NAMALWA (cell line): Measurements from ENCODE around the gene POLN.

Source experiments
- DNase-seq: peaks from one replicate; pipeline ENCODE4 v3.0.0-alpha.2; 2015; ENCODE audit warnings: low spot score

POLN gene

DNA sequence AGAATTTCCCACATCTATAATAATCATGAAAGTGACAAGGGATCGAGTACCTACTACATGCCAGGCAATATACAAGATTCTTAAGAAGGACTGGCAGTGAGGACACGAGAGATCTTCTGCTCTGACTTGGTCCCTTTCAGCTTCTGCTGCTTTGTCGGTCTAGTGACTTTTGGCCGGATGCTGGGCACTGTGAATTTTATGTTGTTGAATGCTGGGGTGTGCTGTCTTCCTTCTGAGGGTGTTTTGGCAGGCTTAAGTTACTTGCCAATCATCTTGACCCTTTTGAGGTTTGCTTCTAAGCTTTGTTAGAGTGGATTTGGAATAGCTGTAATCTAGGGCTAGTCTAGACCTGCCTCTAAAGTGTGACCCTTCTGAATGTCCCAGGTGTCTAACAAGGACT lies 159.3 kb downstream of the POLN start:
- no peak for DNase-seq

DNA sequence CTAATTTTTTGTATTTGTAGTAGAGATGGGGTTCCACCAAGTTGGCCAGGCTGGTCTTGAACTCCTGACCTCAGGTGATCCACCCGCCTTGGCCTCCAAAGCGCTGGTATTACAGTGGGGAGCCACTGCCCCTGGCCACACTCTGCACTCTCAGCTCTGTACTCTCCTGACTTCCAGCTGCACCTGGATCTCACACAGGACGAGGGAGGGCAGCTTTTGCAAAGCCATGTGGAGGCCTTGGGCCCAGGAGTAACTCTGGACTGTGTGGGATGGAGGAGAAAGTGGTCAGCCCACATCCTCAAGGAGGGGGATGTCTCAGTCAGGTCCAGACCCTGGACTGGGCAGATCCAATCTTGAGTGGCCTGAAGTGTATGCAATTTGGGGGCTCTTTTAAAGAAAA lies 159.8 kb downstream of the POLN start:
- DNase-seq, result no peak

DNA sequence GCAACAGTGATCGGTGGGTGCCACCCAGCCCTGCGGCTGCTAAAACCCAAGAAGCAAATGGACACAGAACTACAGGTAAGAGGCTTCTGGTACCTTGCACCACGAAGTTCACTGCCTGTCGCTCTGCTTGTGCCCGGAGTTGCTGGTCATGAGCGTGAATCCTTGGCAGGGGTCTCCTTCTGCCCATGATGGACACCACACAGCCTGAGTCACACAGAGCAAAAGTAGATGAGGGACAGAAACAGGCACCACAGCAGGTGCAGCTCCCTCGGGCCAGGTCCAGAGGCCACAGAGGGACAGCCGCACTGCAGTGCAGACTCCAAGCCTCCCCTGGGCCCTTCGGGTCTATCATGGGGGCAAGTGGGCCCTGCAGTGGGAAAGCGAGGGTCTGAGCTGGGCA lies 160.4 kb downstream of the POLN start:
- DNase-seq, result no peak

DNA sequence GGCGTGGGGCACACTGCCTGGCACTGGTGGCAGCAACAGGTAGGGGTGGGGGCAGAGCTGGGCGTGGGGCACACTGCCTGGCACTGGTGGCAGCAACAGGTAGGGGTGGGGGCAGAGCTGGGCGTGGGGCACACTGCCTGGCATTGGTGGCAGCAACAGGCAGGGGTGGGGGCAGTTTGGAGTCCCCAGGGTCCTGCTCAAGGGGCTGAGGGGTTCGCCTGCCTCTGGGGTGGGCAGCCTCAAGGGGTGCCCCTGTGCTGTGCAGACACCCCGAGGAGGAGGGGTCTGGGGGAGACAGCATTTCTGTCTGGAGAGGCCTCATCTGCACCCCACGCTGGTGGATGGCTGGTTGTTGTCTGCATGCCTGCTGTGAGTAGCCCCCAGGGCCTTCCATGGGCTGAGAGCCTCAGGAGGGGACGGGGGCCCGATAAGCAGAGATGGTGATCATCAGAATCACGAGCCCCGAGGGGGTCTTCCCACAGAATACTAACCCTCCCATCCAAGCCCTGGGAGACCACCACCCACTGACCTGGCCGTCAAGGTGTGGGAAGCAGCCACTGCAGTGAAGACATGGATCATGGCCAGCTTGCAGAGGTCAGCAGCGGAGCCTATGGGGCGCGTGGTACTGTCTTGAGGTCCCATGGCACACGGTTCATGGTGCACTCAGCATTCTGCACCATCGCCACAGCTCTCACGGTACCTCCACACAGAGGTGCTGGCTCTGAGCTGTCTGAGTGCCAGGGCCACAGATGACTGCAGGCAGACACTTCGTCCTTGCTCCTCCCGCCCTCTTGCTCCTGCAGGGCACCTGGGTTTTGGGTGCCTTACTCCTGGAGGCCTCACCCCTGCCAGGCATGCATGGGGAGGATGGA lies 161.3 kb downstream of the POLN start:
- DNase-seq, result no peak

DNA sequence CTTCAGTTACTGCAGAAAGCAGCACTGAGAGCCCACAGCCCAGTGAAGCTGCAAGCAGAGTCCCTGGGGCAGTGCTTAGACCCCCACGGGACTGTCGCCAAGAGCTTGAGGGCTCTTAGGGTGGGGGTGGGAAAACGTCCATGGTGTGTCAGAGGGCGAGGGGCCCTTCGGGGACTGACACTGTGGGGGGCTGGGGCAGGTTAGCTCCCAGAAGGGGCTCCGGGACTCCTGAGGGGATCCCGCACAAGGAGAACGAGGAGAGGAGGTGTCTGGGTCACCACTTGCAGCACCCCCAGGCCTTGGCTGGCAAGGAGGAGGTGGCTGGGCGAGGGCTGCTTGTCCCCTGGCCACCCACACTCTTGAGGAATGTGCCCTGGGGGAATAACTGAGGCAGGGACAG lies 162.0 kb downstream of the POLN start:
- DNase-seq, result no peak

DNA sequence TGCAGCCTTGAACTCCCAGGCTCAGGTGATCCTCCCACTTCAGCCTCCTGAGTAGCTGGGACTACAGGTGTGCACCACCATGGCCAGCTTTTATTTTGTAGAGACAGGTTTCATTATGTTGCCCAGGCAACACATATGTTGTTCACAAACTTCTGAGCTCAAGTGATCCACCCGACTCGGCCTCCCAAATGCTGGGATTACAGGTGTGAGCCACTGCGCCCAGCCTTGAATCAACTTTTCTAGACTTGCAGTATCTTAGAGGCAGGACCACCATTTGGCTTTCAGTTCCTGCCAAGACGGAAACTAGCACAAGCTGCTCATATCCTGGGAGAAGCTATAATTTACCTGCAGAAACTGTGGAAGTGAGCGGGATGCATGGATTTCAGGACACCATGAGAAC lies 162.9 kb downstream of the POLN start:
- DNase-seq, result no peak

DNA sequence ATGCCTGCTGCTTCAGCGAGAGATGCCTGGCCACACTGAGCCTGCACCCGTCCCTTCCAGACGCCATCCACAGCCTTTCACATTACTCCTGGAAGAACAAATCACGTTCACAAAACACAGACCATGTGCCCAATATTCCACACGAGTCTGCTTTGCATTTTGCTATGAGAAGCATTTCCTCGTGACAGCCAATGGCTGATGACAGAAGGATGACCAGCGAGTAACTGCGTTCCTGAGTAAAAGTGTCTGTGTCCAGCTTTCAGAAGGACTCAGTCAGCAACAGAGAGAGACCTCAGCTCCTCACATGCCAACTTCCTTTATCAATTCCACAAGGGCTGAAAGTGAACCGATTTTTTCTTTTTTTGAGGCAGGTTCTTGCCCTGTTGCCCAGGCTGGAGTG lies 163.3 kb downstream of the POLN start:
- no peak for DNase-seq

DNA sequence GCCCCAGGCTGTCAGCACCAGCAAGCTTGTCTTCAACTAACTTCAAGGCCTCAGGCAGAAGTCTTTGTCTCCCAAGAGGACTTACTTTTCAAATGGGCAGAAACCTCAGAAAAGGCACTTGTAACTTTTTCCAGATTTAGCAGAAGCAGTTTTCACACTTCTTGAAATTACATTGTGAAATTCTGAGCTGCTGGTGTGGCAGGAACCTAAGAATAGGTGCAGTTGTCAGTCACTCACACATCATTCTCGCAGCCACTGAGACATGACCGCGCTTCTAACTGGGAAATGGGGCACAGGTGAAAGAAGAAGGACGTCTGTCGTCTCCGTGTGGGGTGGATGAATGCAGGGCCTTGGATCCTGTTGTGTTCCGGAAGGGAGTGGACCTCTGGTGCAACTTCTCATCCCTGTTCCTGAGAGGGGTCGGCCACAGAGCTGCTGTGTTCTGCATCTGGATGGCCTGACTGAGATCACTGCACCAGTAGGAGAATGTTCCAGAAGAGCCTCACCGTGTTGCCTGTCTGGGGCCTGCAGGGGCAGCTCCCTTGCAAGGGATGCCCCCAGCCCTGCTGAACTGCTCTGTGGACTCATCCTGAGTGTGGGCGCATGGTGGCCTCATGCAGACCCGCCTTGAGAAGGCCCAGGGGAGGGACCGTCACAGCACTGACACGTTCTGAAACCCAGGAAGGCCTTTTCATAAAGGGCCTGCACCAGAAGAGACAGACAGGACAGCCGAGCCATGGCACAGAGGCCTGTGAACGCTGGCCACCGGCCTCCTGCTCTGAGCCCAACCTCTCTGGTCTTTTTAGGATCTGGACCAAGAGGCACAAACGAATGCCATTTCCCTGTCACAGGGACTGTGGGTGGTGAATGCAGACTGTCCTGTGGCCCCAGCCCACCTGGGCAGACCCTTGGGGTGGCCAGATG lies 164.1 kb downstream of the POLN start:
- DNase-seq, result no peak

DNA sequence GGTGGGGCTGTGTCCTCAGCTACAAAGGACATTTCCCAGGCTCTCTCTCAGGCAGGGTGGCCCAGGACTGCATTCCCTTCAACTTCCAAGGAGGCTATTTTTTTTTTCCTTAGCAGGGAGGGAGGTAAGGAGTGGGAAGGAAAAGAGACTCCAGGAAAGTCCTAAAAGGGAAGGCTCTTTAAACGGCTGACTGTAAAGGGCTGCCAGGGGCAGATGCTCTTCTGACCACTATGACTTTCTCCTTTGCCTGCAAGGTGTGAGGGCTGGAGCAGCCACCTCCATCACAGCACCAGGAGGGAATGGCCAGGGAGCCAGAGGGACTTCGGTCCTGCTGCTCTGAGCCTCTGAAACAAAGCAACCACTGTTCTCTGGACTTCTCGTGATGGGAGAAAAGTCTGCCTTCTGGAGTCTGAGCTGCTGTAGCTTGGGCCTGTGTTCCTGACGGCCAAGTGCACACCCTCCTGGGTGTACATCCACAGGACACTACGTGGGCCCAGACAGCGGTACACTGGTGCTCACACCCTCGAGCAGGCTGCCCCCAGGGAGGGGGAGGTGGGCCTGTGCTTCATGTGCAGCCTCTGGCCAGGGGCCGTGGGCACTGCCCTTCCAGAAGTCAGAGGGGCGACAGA lies 164.9 kb downstream of the POLN start:
- DNase-seq, result no peak

DNA sequence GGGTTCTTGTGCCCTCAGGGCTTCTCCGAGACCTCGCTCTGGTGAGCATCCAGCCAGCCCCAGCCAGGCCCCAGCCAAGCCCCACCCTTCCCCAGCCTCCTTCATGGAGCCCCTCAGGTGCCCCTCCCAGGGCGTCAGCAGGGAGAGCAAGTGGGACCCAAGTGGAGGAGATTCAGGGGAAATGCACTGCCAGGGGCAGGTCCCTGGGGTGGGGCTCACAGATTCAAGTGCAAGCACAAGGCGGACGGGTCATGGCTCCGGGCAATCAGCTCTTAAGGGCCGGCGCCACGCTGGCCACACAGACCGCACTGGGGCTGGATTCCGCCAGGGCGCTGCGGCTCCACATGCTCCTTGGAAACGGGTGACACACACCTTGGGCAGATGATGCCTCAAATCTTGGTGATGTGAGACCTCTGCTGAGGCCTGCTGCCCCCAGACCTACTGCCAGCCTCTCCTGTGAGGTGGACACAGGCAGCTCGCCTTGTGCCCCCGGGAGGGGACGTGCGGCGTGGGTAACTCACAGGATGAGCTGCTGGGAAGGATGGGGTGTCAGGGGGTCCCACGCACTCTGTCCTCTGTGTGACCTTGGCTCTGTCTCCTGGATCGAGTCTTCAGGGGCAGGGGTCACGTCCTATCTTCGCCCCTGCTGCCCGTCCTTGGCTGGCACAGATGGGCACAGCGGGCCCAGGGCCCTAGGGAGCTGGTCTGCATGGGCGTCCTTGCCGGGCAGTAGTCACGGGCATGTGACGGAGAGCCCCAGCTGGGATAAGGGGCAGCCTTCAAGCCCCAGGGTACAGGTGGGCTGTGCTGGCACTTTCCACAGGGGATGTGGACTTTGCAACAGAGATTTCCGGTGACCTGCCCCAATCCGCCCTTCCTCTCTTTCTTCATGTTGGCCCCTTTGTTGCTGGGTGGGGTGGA lies 165.7 kb downstream of the POLN start:
- no peak for DNase-seq

DNA sequence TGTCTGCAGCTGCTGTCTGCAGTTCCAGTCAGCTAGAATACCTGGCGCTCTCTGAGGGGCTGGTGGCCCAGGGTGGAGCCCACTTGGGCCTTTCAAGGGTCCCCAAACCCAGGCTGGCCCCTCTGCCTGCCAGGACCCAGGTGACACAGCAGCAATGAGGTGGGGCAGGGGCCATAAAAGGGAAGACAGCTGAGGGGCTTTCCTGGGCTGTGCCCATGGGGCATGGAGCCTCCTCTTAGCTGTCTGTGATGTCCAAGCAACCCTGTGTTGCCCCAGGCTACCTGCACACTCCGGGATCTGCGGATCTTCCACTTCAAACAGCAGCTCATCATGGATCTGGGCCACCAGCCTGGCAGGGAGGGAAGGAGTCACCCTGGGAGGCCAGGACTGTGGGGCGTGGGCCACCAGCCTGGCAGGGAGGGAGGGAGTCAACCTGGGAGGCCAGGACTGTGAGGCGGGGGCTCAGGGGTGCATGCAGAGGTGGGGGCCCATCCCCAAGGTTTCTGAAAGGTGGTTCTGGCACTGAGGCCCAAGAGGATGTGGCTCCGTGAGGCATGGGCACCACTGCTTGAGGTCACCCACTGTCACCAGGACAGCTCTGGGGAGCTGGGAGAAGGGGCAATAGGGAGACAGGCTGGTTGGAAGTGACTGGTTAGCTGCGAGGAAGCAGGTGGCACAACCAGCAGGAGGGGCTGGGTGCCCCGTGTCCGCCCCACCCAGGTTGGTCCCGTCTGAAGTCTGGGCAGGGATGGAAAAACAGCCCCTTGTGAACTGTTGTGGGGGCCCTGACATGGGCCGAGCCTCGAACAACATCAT lies 166.5 kb downstream of the POLN start:
- DNase-seq, result no peak

DNA sequence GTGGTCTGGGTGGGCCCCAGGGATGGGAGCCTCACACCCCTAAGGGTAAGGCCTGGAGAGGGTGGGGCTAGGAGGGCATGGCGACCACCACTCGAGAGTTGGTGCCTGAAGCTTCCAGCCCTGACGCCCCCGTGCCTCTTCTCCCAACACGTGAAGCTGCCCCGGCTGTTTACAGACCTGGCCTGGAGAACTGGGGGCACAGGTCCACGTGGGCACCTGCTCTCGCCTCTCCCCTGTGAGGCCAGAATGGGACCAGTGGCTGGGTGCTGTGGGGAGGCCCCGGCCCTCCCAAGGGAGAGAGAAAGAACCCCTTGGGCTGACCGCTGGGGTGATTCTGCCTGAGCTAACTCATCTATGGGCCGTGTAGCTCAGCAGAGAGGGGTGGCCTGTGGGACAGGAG lies 167.3 kb downstream of the POLN start:
- DNase-seq, result no peak

DNA sequence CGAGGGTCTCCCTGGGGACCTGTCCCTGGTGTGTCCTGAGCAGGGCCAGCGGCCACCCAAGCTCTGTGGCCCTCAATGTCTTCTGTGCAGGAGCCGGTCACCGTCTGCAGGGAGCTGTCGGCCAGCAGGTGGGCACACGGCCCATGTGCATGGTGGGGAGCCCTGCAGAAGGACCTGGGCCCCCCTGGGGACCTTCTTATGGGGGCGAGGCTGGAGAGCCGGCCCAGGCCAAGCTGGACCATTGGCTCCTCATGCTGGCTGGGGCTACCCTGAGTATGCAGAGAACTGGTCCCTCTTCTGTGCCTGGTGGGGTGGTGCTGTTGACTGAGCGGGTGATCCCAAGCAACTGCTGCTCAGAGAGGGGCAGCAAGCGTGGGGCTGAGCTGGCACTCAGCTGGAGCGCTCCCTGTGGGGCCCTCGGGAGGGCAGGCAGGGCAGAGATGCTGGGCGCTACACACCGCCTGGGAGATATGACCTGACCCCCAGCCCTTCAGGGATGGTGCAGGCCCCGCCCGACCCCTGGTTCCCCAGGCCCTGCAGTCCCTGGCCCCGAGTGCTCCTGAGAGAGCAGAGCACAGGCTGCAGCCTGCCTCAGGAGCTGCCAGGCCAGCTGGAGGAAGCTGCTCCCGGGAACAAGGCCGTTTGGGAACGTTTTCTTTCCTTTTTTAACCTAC lies 168.0 kb downstream of the POLN start:
- DNase-seq, result no peak

DNA sequence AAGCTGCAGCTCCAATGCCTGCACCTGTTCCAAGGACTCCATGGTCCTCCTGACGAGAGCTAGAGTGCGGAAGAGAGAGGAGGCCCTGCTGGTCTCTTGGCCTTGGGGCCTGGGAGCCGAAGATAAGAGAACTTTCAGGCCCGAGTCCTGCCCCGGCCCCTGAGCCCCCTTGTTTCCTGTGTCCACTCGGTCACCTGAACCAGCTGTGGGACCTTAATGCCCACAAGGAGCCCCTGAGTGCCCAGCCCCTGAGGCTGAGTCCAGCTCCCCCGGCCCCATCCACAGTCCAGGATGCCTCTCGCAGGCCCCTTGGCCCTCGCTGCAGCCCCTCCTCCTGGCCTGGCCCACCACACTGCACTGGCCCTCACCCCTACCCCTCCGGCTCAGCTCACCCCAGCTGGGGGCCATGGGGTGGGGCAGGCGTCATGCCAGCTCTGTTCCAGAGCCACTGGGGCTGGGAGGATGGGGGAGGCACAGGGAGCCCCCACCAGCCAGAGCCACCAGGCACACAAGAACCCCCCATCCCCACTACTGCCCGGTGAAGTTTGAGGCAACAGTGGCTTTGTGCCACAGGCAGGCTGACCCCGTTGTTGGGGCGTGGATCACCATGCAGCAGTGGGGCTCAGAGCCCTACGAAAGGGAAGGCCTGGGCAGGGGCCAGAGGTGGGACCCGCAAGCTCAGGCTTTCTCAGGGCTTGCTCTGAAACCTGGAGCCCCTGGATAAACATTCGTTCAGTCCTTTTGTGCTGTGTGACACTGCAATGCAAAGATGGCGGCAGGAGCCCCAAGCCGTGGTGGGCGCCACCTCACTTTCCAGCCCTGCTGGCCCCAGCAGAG lies 168.7 kb downstream of the POLN start:
- DNase-seq, result no peak

DNA sequence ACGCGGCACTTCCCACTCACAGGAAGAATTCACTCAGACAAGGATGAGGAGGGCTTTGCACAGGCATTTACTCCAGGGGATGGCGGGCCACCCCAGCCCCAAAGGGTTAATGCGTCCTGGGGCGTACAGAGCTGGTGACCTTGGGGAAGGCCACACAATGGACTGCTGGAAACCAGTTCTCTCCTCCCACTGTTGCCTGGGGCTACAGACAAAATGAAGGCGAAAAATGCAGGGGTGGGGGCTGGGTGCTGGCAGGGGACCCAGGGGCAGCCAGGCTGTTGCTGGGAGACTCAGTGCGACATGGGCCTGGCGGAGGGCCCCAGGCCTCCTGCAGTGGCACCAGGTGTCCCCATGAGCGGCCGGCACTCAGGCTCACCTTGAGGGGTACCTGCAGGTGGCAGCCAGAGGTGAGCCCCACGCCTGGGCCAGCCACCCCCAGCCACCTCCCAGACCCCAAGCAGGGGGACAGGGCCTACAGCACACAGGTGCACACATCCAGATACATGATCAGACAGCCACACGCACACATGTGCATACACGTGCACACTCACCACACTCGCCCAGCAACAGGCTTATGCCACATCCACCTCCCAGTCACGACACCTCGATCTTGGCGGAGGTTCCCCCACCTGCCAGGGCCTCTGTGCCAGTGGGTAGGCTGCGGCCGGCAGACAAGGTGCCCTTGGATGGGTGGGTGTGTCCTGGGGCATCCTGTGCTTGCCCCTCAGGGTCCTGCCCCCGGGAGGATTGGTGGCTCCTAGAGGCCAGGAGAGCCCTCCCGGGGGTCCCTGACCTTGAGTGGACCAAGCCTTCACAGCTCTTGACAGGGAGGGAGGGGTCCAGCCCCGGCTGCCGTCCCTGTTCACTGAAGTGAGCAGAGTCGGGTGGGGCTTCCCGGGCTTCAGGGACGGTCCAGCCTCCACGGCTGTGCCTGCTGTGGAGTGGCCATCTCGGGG lies 169.7 kb downstream of the POLN start:
- no peak for DNase-seq

DNA sequence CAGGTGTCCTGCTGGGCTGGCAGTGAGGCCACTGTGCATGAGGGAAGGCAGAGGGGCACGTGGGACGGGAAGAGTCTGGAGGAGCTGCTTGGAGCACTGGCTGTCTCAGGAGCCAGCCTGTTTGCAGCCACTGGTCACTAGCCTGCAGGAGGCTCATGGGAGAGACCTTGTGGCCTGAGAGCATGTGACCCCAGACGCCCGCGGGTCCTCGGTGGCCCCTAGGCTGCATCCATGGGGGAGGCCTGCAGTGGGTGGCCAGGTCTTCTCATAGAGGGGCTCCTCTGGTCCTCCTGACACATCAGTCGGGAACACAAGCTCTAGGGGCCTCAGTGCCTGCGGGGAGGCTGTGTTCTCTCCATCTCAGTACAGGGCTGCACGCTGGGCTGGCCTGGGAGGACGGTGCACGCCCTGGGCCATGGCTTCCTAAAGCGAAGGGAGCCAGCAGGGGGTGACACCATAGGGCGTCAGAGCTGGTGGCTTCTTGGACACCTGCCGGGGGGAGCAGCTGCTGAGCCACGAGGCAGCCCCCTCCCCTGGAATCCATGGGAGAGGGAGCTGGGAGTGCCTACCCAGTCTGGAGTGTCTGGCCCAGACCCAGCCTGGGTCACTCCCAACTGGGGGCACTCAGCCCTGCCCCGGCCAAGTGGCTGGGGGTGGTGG lies 170.5 kb downstream of the POLN start:
- DNase-seq, result no peak

DNA sequence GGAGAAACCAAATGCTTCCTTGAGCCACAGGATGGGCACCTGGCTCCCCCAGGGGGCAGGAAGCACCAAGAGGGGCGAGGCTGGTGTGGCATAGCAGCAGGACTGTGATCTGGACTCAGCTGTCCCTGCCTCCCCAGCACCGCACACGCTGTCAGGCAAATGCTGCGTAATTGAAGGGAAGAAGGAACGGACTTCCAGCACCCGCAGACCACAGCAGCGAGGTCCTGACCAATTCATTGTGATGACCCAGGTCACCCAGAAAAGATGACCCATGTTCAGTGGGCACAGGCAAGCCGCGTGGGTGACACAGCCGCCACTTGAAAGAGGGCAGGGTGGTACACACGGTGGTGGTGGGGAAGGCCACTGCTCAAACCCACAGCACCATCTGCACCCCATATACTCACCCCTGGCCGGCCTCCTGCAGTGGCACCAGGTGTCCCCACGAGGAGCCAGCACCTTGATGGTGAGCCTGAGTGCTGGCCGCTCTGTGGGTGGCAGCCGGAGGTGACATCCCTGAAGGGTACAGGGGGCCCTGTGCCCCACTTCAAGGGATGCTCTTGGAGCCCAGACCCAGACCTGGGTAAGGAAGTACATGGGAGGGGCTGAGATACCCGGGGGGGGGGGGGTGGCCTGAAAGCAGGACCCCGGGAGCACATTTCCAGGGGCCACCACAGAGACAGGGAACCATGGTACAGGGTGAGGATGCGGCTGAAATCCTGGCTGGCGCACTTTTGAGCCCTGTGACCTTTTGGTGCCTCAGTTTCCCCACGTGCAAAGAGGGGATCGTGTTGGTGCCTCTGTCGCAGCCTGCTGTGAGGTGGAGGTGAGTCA lies 171.3 kb downstream of the POLN start:
- no peak for DNase-seq
